SH-SY5Y (cell line): ENCODE measurements around the gene BABAM2.

Source experiments
- GATA2 ChIP-seq: IDR thresholded peaks from 2 replicates; pipeline ENCODE4 v1.6.1; 2011; ENCODE audit warnings: mild to moderate bottlenecking, low read depth, low read length
- GATA3 ChIP-seq: IDR thresholded peaks from 2 replicates; pipeline ENCODE4 v1.6.1; 2011; ENCODE audit warnings: low read depth, mild to moderate bottlenecking, low read length, moderate library complexity

The BABAM2 gene

DNA sequence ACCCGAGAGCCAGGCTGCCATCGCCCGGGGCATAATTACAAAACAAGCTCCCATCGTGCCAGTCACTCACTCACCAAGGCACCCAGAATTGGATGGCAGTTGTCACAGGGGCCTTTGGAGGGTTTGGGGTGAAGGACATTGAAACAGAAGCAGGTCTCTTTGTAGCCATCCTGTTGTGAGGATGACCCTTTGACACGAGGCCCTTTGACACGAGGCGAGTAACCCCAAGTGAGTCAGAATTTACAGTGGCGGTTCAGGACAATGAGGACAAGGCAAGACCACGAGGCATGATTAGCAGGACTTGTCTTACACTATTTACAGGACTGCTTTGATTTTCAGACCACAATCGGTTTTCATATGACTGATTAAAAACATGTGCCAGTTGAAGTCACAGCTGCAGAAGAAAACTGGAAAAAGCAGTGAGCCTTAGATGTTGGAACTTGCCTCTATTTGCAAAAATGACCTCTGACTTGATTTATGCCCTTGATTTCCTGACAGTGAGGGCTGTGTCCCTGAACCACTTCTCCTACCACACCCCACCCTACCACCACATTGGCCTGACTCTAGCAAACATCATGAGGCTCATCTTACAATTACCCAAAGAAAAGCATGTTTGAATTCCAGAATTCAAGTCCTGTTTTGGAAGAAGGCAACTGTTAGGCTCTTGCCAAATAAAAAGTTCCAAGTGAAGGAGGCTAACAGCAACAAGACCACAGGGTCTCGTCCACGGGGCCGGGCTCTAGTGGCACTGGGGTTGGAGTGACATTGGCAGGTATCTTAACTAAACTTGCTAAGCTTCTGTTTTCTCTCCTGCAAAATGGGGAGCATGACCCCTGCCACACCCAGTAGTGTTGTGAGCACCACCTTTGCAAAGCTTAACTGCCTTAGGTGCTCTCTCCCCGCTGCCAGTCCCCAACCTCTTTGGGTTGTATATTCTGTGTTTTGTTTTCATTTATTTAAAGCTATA lies 437.7 kb downstream of the BABAM2 start:
- TF ChIP-seq GATA2 (no peak), GATA3 (no peak)

DNA sequence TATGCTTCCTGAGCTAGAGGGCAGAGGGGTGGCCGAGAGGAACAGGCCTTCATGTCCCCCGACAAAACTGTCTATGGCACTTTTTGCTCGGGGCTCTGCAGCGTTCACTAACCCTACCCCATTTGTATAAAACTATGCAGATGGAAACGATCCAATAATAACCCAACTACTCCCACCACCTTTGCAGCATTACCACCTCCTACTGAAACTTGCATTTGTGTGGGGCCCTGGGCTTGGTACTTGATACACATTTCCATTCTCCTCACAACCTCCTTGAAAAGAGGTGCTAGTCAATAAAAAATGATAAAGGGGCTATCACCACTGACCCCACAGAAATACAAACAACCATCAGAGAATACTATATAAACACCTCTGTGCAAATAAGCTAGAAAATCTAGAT lies 438.7 kb downstream of the BABAM2 start:
- TF ChIP-seq GATA3: no peak
- no peak for TF ChIP-seq GATA2

- TF ChIP-seq GATA3: no peak
- no peak for TF ChIP-seq GATA2
Measured at GRCh38 chr2:28332696-28333095, 442.2 kb downstream of the BABAM2 start.

GRCh38 chr2:28333606-28334526 lies 443.3 kb downstream of the BABAM2 start:
- TF ChIP-seq GATA3: no peak
- TF ChIP-seq GATA2: no peak

DNA sequence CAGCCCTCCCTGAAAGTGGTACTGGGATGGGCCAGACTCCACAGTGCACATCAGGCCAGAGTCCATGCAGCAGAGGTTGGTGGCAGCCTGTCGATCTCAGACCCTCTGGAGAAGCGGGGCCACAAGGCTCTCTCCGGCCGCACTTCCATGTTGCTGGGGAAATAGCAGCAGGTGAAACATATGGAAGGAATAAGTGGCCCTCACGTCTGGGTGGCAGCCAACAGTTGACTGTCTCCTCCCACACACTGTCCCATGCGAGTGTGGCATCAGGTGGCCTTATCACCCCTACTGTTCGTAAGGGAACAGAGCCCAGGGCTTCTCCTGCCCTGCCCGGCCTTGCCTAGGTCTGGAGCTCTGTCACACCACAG lies 444.0 kb downstream of the BABAM2 start:
- no peak for TF ChIP-seq GATA3
- no peak for TF ChIP-seq GATA2

DNA sequence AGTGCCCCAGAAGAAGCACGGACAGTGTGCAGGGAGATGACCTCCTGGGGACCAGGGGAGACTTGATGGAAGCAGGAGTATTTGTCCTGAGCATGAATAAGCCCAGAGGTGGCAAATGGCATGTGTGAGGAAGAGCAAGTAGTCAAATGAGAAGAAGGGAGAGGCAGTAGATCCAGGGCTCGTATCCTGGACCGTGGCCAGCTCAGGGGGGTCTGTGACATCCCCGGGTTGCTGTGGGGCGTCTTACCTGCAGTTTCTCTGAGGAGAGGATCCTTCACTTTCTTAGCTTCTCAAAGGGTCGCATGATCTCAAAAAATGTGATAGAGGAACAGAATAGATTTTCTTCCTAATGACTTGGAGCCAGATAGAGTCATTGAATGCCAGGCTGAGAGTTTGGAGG lies 445.1 kb downstream of the BABAM2 start:
- TF ChIP-seq GATA2 (no peak), GATA3 (no peak)

- TF ChIP-seq GATA2: no peak
- TF ChIP-seq GATA3: no peak
Measured at GRCh38 chr2:28336264-28336980, 445.9 kb downstream of the BABAM2 start.

DNA sequence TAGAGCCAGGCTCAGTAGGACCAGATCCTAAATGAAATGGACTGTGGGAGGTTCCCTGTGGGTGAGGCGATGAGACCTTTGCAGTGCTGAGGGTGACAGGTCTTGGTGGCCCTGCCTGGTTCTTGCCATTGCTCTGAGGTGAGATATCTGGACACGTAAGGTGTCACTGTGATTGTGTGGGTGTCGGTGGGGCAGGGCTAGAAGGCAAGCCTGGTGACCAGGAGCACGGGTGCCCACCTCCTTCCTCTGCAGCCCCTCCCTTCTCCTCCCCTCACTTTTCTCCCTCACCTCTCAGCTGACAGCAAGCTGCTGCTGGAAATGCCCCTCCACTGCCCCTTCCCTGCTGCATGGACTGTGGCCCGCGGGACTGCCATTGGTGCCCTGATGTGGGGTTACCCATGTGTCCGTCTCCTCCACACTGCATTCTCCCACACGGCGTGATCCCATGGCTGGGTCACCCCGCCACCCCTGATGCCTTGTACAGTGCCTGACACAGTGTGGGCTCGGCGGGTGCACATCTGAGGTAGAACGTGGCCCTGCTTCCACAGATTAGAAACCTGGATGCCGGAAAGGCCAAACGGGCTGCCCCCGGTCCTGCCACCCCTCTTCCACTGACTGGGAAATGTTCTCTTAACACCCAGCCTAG lies 446.6 kb downstream of the BABAM2 start:
- no peak for TF ChIP-seq GATA3
- TF ChIP-seq GATA2: no peak

GRCh38 chr2:28338046-28338817 lies 447.7 kb downstream of the BABAM2 start:
- TF ChIP-seq GATA2 (no peak), GATA3 (no peak)

- TF ChIP-seq GATA2: no peak
Measured at GRCh38 chr2:28338831-28339321, 448.3 kb downstream of the BABAM2 start.

DNA sequence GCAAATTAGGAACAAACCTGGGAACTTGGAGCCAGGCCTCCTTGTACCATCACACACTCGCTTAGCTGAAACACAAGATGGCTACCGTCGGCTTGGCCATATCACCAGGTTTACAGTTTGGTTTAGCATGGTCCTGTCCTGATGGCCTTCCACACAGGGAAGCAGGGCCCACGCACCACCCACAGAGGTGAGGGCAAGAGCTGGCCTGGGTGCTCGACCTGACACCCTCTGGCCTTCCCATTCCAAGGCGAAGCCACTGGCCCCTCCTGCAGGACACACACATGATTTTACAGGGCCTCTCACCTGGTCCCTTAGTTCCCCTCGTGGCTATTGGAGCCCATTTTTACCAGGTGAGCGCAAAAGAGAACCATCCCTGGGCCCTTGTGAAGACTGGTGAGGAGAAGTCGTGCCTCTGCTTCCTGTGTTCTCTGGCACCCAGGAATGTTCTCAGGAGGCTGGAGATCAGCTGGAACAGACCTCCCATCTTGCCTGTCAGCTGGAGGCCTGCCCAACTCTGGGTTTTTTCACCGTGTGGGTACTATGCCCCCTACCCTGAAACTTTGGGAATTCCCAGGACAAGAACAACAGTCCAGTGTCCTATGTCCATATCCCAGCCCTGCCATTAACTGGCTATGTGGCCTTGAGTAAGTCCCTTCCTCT lies 449.1 kb downstream of the BABAM2 start:
- TF ChIP-seq GATA3 (no peak), GATA2 (no peak)

DNA sequence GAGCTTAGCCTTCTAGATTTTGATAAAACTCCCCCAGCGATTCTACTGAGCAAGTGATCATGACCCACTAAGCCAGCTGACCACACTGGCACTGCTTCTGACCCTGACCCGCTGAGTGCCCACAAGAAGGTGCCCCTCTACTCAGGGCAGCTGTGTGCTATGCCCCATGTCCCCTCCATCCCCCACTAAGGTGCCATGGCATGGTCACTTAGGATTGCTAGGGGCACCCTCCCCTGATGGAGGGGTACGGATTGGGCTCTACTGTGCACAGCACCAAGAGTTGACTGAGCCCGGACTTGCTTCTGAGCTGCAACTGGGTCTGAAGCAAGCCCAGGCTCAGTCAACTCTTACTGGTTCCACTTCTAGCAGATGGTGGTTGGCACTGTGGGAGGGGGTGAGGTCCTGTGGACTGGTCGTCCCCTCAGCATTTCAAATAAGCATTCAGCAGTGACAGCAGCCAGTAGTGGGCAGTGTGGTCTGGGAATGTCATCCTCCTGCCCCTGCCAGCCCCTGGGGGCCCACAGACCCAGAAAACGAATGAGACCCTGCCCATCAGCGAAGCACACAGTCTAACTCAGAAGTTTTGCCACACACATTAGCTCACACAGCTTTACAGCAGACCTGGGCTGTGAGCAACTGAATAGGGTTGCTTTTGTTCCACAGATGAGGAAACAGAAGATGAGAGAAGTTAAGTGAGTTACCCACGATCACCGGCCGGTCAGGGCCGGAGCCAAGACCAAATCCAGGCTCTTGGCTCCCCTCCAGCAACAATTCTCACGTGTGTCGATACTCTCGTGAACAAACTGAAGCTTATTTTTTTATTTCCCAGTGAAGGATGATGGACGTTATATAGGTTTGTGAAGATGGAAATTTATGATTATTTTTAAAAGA lies 450.0 kb downstream of the BABAM2 start:
- TF ChIP-seq GATA3 (no peak), GATA2 (no peak)
